Large intestine (tissue), 3 donors: Measurements from ENCODE around the gene ARRB1. TPM values are rescaled to one million over a fixed set of nuclear protein-coding genes. Genes with fewer than 3 reads are reported as not detected.

Experiments
- DNase-seq, 2 donors: peaks; one replicate each; pipeline versions ENCODE4 v3.0.0 to v3.0.0-alpha.2; 2013
- H3K27ac ChIP-seq: one replicate; pipeline ENCODE4 v1.5.1; 2013; ENCODE audit warnings: low read length
- H3K27me3 ChIP-seq: 2 replicates; pipeline ENCODE4 v1.6.1; 2013; ENCODE audit warnings: low read length; ENCODE audit not compliant: control insufficient read depth, insufficient read depth
- H3K36me3 ChIP-seq: 2 replicates; pipeline ENCODE4 v1.6.1; 2013; ENCODE audit warnings: low read length; ENCODE audit not compliant: control insufficient read depth, insufficient read depth
- H3K4me1 ChIP-seq: one replicate; pipeline ENCODE4 v1.6.1; 2013; ENCODE audit warnings: low read length; ENCODE audit not compliant: control insufficient read depth, insufficient read depth
- H3K4me3 ChIP-seq: one replicate; pipeline ENCODE4 v1.5.1; 2013; ENCODE audit warnings: low read length
- H3K9me3 ChIP-seq: one replicate; pipeline ENCODE4 v1.6.1; 2013; ENCODE audit warnings: mild to moderate bottlenecking, low read depth, low read length, moderate library complexity; ENCODE audit not compliant: control insufficient read depth
- whole genome bisulfite sequencing: methylation state at CpG from one replicate; pipeline ENCODE4 v1.1.5; 2013; ENCODE audit warnings: low lambda C conversion rate; ENCODE audit not compliant: insufficient coverage; 5-methylcytosine and 5-hydroxymethylcytosine counted together
- polyA plus RNA-seq: library from polyadenylated mRNA; unstranded; fragments of 120-200 nt; gene quantifications from one replicate; pipeline ENCODE4 v1.2.1, GENCODE V29; 2013

Gene ARRB1
- polyA plus RNA-seq, 1 donor = 26.9 TPM

- Histone ChIP-seq H3K4me1 (no peaks in the 10 kb centered on the region), H3K27ac (no peak overlapping the region), H3K9me3 (no peaks in the 10 kb centered on the region), H3K36me3 (no peaks in the 10 kb centered on the region), H3K4me3 (no peak overlapping the region), H3K27me3 (peaks cover 18% of the 10 kb centered on the region)
- 60% methylated on average over 1 of the region's 3 CpGs for WGBS
- peak; percentile 15 to 20 for DNase-seq
Measured at GRCh38 chr11:75233754-75234172, 117.7 kb downstream of the ARRB1 start.

- WGBS = 80% methylated on average over 1 of the region's 2 CpGs
- no peaks in the 10 kb centered on the region for H3K36me3 ChIP-seq
- H3K27ac ChIP-seq = no peak overlapping the region
- H3K9me3 ChIP-seq = no peaks in the 10 kb centered on the region
- DNase-seq = no peak
- no peak overlapping the region for H3K4me3 ChIP-seq
- peaks cover 5% of the 10 kb centered on the region for H3K27me3 ChIP-seq
- no peaks in the 10 kb centered on the region for H3K4me1 ChIP-seq
Measured at GRCh38 chr11:75230621-75231020, 120.8 kb downstream of the ARRB1 start.

- Histone ChIP-seq H3K27me3 (peaks cover 4% of the 10 kb centered on the region), H3K4me1 (no peaks in the 10 kb centered on the region), H3K27ac (no peak overlapping the region), H3K4me3 (no peak overlapping the region), H3K9me3 (no peaks in the 10 kb centered on the region), H3K36me3 (no peaks in the 10 kb centered on the region)
- no peak for DNase-seq
- WGBS = no CpG with 5 or more reads among the region's 2 CpGs
Measured at GRCh38 chr11:75229466-75229865, 122.0 kb downstream of the ARRB1 start.

- no CpG with 5 or more reads among the region's 4 CpGs for WGBS
- Histone ChIP-seq H3K27ac (no peak overlapping the region), H3K4me3 (no peak overlapping the region), H3K9me3 (no peaks in the 10 kb centered on the region), H3K4me1 (no peaks in the 10 kb centered on the region), H3K27me3 (peaks cover 4% of the 10 kb centered on the region), H3K36me3 (no peaks in the 10 kb centered on the region)
- no peak for DNase-seq
Measured at GRCh38 chr11:75225794-75226193, 125.7 kb downstream of the ARRB1 start.

- Histone ChIP-seq H3K4me3 (no peak overlapping the region), H3K36me3 (no peaks in the 10 kb centered on the region), H3K27me3 (no peaks in the 10 kb centered on the region), H3K4me1 (no peaks in the 10 kb centered on the region), H3K27ac (no peak overlapping the region), H3K9me3 (no peaks in the 10 kb centered on the region)
- DNase-seq = peak in 1 of 2 donors; percentile 19
- WGBS = no CpG with 5 or more reads among the region's 5 CpGs
Measured at GRCh38 chr11:75223954-75224643, 127.4 kb downstream of the ARRB1 start.

GRCh38 chr11:75219869-75220268, 131.6 kb downstream of the ARRB1 start:
- no peaks in the 10 kb centered on the region for H3K4me1 ChIP-seq
- H3K27me3 ChIP-seq = peaks cover 2% of the 10 kb centered on the region
- H3K9me3 ChIP-seq = no peaks in the 10 kb centered on the region
- no peak overlapping the region for H3K4me3 ChIP-seq
- peak in 1 of 2 donors; percentile 55 for DNase-seq
- no CpG with 5 or more reads among the region's 2 CpGs for WGBS
- no peaks in the 10 kb centered on the region for H3K36me3 ChIP-seq
- no peak overlapping the region for H3K27ac ChIP-seq

- Histone ChIP-seq H3K36me3 (no peaks in the 10 kb centered on the region), H3K9me3 (no peaks in the 10 kb centered on the region), H3K27me3 (peaks cover 2% of the 10 kb centered on the region), H3K4me1 (no peaks in the 10 kb centered on the region), H3K27ac (no peak overlapping the region), H3K4me3 (no peak overlapping the region)
- no peak for DNase-seq
Measured at GRCh38 chr11:75214843-75215242, 136.6 kb downstream of the ARRB1 start.

- WGBS = no CpG with 5 or more reads among the region's 8 CpGs
- H3K27me3 ChIP-seq = peaks cover 2% of the 10 kb centered on the region
- no peak overlapping the region for H3K4me3 ChIP-seq
- H3K9me3 ChIP-seq = no peaks in the 10 kb centered on the region
- no peaks in the 10 kb centered on the region for H3K4me1 ChIP-seq
- peak; percentile 72 to 77 for DNase-seq
- no peak overlapping the region for H3K27ac ChIP-seq
- H3K36me3 ChIP-seq = no peaks in the 10 kb centered on the region
Measured at GRCh38 chr11:75214411-75214821, 137.0 kb downstream of the ARRB1 start.

Other genes with a start within 250 kb of the ARRB1 start
- gene SLCO2B1, start 200.6 kb downstream of the ARRB1 start, polyA plus RNA-seq = 81.4 TPM
- gene TPBGL, start 110.9 kb downstream of the ARRB1 start, polyA plus RNA-seq = 0.39 TPM
- 3,748 TPM for gene RPS3, start 47.9 kb upstream of the ARRB1 start, polyA plus RNA-seq
- gene KLHL35, start 81.5 kb upstream of the ARRB1 start, polyA plus RNA-seq = 1.3 TPM
- gene GDPD5, start 174.3 kb upstream of the ARRB1 start, polyA plus RNA-seq = 71.7 TPM
- gene SERPINH1, start 210.6 kb upstream of the ARRB1 start, polyA plus RNA-seq = 154 TPM